ENCODE results near the gene MZT2A.
"Not testable (repeated sequence)": the region's sequence is repeated elsewhere in the genome, so short reads cannot be mapped to it uniquely, and the experiment has no call there.

MZT2A gene

DNA sequence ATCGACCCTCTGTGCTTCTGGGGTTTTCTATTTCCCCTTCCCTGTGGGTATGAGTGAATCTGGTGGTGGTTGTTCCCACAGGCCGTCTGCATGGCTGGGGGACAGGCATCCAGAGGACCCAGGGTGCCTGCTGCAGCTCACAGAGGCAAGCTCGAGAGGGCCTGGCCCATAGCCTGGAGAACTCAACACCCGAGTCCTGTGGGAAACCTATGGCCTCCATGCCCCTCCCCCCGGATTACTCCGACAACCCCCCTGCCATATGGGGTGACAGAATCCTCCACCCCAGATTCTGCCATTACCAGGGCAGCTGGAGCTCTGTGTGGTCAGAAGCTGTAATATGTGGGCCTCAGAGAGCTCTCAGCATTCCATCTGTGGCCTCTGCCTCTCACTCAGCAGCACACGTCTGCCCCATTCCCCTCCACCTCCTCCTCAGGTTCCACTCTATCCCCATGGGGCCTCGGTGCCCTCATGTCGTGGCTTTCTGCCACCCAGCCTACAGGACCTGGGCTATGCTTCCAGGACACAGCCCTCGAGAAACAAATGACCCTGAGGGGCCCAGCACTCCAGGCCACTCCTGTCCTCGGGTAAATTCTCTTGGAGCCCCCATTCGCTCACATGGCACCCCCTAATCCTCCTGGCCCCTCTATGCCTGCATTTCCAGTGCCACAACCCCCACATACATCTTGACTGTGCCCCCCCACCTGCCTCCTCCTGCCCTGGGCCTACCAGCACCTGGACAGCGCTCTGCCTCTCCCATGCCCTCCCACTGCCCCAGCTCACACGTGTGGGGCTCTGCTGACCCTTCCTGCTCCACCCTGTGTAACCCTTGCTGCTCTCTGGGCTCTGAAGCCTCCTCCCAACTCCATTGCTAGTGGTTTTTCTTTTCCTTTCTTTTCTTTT, 3.6 kb downstream of the MZT2A start:
- H3K4me3 ChIP-seq (ENCODE audit: low read depth, low read length), result no peak overlapping the region
- DNase-seq (ENCODE audit: low read depth), result no peak
- TF ChIP-seq POLR2A (IDR thresholded peaks at IDR 0.05; ENCODE audit: extremely low read depth, insufficient read length) (no peak), MYC (IDR thresholded peaks at IDR 0.05; ENCODE audit: low read depth, low read length) (no peak)
- TF ChIP-seq, protein P1, sequence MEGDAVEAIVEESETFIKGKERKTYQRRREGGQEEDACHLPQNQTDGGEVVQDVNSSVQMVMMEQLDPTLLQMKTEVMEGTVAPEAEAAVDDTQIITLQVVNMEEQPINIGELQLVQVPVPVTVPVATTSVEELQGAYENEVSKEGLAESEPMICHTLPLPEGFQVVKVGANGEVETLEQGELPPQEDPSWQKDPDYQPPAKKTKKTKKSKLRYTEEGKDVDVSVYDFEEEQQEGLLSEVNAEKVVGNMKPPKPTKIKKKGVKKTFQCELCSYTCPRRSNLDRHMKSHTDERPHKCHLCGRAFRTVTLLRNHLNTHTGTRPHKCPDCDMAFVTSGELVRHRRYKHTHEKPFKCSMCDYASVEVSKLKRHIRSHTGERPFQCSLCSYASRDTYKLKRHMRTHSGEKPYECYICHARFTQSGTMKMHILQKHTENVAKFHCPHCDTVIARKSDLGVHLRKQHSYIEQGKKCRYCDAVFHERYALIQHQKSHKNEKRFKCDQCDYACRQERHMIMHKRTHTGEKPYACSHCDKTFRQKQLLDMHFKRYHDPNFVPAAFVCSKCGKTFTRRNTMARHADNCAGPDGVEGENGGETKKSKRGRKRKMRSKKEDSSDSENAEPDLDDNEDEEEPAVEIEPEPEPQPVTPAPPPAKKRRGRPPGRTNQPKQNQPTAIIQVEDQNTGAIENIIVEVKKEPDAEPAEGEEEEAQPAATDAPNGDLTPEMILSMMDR (IDR thresholded peaks at IDR 0.05; ENCODE audit: low read depth, low read length), result no peak
- TF ChIP-seq, protein P2, sequence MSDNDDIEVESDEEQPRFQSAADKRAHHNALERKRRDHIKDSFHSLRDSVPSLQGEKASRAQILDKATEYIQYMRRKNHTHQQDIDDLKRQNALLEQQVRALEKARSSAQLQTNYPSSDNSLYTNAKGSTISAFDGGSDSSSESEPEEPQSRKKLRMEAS (IDR thresholded peaks at IDR 0.05; ENCODE audit: low read depth, low read length), result no peak

DNA sequence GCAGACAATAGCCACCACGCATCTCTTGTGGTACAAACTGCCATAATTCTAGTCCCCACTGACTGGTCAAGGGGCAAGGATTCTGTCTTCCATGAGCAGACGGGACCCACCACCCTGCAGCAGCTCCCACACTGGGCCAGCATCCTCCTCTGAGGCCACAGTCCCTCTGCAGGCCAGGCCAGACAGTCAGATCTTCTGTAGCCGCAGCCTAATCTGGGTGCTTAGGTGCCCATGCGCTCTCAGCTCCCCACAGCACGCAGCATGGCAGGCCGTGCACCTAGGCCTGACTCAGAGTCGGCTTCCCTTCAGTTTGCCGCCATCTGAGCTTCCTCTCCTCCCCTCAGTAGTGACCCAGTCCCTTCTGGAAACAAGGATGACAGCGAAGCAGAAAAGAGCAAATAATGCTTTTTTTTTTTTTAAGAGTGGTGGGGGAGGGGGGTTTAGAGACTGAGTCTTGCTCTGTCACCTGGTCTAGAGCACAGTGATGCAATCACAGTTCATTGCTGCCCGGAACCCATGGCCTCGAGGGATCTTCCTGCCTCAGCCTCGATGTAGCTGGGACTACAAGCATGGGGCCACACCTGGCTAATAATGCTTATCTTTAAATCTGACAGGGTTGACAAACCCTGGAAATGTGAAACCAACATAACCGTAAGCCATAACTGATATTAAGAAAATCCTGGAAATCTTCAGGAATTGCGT, 5.8 kb downstream of the MZT2A start:
- DNase-seq (ENCODE audit: low read depth); H3K4me3 ChIP-seq (ENCODE audit: low read depth, low read length): not testable (repeated sequence)

DNA sequence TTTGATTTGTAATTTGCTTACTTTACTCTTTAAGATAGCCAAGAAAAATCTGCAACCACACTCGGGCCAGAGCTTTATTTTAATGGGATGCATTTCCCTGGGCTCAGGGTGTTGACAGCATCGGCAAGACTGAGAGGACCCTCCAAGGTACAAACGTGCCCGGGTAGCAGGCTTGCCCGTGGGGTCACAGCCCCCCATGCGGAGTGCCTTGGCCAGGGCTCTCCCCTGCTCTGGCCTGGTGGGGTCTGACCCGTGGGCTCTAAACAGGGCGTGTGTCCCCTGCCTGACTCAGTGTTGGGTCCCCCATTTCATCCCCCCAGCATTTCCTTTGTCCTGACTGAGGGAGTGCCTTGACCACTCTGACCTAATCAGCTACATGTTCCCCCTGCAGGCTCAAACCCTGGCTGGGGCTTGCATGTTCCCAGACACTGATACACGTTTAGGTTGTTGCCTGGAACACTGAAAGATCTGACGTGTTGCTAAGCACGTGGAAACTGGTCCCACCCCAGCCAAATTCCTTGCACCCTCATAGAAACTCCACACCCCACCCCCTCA, 7.2 kb downstream of the MZT2A start:
- not testable (repeated sequence) for H3K4me3 ChIP-seq (ENCODE audit: low read depth, low read length); DNase-seq (ENCODE audit: low read depth)

DNA sequence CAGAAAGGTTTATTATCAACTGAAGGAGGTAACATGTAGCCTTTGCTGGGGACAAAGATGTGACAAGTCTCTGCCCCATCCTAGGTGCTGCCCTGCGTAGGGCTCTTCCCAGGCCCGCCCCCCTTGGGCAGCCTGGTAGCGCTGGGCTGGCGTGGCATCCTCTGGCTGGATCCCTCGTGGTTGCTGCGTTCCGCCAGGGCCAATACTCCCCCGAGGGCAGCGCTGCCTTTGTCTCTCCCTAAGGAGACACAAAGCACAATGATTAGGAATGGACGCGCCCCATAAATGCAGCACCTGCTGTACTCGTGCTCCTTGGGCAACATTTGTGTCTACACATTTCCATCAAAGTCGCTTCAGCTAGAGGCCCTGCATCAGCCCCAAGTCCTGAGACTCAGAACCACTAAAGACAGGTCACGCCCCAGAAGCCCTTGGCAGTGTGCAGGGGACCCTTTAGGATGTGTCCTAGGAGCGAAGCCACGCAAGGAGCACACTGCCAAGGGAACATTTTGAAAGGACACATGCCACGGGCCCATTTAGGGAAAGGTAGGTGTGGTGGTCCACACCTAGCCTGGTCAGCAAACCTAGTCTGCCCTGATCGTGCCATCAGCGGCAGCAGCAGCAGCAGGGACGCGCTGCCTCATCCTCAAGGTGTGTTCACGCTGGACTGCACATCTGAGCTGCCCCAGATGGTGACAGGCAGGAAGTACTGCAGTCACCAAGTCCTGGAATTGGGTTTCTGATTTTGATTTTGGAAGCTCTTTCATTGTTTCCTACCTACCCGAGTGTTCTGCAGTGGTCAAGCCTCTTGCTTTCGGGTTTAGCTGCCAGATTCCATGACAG, 8.0 kb downstream of the MZT2A start:
- not testable (repeated sequence) for H3K4me3 ChIP-seq (ENCODE audit: low read depth, low read length); DNase-seq (ENCODE audit: low read depth)

DNA sequence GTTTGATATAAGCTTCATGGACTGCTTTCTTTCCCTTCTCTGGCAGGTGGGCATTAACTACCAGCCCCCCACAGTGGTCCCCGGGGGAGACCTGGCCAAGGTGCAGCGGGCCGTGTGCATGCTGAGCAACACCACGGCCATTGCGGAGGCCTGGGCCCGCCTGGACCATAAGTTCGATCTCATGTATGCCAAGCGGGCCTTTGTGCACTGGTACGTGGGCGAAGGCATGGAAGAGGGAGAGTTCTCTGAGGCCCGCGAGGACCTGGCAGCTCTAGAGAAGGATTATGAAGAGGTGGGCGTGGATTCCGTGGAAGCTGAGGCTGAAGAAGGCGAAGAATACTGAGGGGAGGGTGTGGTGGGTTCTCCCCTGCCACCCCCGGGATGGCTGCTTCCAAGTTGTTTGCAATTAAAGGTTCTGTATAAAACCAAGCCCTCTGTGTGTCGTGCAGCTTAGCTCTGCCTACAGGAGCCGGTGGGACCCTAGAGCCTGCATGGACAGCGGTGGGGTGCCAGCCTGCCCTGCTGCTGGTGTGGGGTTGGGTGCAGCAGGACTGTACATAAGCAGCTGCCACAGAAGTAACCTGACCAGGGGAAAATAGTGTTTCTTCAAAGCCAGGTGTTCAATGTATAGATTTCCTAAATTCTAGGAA, 9.6 kb downstream of the MZT2A start:
- DNase-seq (ENCODE audit: low read depth), result not testable (repeated sequence)

DNA sequence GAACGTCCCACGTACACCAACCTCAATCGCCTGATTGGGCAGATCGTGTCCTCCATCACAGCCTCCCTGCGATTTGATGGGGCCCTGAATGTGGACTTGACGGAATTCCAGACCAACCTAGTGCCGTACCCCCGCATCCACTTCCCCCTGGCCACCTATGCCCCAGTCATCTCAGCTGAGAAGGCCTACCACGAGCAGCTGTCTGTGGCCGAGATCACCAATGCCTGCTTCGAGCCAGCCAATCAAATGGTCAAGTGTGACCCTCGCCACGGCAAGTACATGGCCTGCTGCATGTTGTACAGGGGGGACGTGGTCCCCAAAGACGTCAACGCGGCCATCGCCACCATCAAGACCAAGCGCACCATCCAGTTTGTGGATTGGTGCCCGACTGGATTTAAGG, 11.8 kb downstream of the MZT2A start:
- not testable (repeated sequence) for H3K4me3 ChIP-seq (ENCODE audit: low read depth, low read length); DNase-seq (ENCODE audit: low read depth)

More for the DNA sequence above, 9.6 kb downstream of the MZT2A start:
- H3K4me3 ChIP-seq (ENCODE audit: low read depth, low read length), result not testable (repeated sequence)

DNA sequence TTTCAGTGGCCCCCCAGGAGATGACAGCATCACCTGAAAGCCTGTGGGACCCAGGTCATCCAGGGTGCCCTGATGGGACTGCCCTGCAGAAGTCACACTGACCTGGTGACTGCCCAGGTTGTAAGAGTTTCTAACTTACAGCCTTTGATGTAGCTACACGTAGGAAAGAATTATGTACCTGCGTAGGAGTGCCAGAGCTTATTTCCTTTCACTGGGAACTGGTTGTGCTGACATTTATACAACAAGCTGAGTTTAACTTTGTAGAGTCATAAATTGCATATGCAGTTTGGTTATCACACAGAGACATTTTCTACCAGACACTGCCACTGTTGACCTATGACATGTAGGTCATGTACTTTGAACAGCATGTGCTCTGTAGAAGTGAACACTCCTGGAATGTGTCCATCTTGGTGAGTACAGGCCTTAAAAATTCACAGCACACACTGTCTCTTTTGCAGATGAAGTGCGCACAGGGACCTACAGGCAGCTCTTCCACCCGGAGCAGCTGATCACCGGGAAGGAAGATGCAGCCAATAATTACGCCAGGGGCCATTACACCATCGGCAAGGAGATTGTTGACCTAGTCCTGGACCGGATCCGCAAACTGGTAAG, 13.2 kb downstream of the MZT2A start:
- not testable (repeated sequence) for DNase-seq (ENCODE audit: low read depth); H3K4me3 ChIP-seq (ENCODE audit: low read depth, low read length)

DNA sequence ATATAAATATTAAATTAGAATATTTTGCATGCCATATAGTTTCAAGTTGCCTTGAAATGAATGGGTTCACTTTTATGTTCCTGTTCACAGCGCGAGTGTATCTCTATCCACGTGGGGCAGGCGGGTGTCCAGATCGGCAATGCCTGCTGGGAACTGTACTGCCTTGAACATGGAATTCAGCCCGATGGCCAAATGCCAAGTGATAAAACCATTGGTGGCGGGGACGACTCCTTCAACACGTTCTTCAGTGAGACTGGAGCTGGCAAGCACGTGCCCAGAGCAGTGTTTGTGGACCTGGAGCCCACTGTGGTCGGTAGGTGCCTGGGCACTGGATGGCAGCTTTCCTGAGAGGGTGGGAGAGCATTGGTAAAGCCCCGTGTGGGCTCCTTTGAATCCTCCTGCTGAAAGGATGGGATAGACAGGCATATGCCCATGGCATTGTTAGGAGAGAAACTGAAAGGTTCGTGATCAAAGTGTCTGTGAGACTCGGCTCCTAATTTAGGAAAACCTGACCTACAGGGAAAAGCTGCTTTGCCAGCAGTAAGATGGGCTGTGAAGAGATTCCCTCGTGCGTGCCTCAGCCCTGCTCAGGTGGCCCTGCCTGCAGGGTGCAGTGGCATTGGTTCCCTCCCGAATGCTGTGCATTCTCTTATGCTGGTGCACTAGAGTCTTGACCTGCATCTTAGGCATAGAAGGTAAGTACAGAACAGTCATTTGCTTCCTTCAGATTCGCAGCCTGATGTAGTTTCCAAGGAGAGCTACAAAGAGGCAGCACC, 13.9 kb downstream of the MZT2A start:
- H3K4me3 ChIP-seq (ENCODE audit: low read depth, low read length); DNase-seq (ENCODE audit: low read depth): not testable (repeated sequence)

DNA sequence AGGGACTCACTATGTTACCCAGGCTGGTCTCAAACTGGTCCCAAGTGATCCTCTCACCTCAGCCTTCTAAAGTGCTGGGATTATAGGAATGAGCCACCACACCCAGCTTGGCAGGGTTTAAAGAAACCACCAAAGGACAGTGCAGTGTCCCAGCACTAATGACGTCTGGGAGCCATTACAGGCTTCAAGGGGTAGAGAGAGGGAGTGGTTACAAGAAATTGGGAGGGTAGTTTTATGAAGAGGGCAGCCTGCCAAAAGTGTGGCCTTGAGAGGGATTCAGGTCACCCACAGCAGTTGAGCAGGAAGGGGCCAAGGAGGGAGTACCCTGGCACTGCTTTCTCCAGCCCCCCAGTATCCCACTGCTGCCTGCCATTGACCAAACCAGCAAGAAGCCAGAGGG, 15.0 kb downstream of the MZT2A start:
- not testable (repeated sequence) for H3K4me3 ChIP-seq (ENCODE audit: low read depth, low read length); DNase-seq (ENCODE audit: low read depth)

DNA sequence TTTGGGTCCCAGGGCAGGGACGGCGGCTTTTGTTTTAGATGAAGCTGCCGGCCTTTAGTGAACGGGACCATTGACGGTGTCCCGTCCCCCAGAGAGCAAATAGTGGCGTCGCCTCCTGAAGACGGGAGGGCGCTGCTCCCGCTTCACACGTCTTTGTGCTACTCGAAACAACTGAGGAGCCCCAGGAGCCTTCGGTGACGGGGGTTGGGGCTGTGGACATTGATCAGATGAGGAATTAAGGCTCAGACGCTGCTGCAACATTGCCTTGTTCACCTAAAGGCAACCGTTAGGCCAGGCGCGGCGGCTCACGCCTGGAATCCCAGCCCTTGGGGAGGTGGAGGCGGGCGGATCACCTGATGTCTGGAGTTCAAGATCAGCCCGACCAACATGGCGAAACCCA, 15.8 kb downstream of the MZT2A start:
- not testable (repeated sequence) for H3K4me3 ChIP-seq (ENCODE audit: low read depth, low read length); DNase-seq (ENCODE audit: low read depth)

All from NB4 (cell line).